SKM-1 treated with dmso at 0.1 percent for 144 hours (cell line): ENCODE results near the gene FASN.

Experiments used
- DNase-seq: peaks from one replicate; lab custom pipeline; 2025; ENCODE audit not compliant: unreplicated experiment; lab: John Stamatoyannopoulos, UW

FASN gene

GRCh38 chr17:82078433-82078832, 19.6 kb downstream of the FASN start:
- DNase-seq: no peak

- no peak for DNase-seq
Measured at GRCh38 chr17:82077617-82078358, 20.2 kb downstream of the FASN start.

GRCh38 chr17:82076785-82077591, 21.0 kb downstream of the FASN start:
- DNase-seq: no peak

DNA sequence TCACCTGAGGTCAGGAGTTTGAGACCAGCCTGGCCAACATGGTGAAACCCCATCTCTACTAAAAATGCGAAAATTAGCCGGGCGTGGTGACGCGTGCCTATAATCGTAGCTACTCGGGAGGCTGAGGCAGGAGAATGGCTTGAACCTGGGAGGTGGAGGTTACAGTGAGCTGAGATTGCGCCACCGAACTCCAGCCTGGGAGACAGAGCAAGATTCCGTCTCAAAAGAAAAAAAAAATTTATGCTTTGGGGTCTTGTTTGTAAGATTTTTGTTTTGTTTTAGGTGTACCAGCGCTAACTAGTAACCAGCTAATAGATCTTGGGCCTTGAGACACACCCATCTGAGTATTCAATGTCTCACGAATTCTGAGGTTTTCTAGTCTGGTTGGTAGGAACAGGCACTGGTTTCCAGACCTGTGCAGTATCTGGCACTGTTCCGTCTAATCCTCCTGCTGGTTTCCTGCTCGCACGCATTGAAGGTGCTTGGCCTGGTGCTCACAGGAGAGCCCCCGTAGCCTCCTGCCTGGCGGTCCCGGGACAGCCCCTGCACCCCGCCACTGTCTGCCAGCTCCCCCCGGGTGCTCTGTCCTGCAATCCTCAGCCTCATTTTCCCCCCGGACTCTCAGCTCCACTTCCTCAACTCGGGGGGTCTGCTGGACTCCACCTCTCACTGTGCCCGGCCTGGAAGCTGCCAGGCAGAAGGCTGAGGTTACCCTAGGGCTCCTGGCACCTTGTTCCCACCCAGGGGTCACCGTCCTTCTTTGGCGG, 21.8 kb downstream of the FASN start:
- no peak for DNase-seq

DNA sequence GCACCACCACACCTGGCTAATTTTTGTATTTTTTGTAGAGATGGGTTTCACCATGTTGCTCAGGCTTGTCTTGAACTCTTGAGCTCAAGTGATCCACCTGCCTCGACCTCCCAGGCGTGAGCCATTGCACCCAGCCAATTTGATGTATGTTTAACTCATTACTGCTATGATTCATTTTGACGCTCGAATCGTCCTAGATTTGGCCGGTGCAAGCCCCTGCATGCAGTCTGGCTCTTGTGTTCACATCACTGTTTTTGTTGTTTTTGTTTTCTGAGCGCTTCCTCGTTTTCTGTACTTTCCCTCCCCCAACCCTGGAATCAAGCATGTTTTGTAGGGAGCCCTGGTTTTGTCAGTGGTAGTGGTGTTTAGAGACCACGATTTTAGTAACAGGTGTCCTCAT, 24.6 kb downstream of the FASN start:
- DNase-seq: no peak

- DNase-seq: no peak
Measured at GRCh38 chr17:82072827-82073226, 25.2 kb downstream of the FASN start.

GRCh38 chr17:82070611-82071010, 27.4 kb downstream of the FASN start:
- DNase-seq: no peak

DNA sequence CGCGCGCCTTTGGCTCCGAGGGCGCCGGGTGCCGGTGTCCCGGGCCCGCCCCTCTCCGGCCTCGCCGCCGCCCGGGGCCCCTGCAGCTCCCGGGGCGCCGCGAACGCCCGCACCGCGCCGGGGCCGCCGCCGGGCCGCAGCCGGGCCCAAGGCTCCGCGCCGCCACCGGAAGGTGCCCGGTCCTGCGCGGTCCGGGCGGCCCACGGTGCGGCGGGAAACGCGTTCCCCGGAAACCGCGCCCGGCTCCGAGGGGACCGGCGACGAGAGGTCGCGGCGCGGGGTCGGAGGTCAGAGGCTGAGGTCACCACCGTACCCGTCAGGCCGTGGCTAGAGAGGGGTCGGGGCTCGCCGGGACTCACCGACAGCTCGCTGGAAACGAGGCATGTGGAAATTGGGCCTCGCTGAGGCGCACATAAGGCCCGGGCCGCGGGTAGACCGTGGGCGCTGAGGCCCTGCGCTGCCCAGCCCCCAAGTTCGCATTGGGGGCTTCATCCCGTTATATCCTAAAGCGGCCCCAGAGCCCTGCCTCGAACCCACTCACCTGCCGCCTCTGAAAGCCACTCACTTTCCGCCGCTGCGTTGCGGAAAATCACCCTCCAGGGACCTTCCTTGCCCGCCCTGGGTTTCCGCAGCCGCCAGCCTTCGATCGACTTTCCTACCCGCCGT, 32.3 kb downstream of the FASN start, which contains the start of gene DUS1L:
DUS1L (minus strand) TSS at position 167 of the 666 bp plus-strand sequence. CDS start 745 bp downstream, outside the sequence.
- peak; percentile 29 for DNase-seq

- no peak for DNase-seq
Measured at GRCh38 chr17:82065193-82065637, 32.8 kb downstream of the FASN start.

DNA sequence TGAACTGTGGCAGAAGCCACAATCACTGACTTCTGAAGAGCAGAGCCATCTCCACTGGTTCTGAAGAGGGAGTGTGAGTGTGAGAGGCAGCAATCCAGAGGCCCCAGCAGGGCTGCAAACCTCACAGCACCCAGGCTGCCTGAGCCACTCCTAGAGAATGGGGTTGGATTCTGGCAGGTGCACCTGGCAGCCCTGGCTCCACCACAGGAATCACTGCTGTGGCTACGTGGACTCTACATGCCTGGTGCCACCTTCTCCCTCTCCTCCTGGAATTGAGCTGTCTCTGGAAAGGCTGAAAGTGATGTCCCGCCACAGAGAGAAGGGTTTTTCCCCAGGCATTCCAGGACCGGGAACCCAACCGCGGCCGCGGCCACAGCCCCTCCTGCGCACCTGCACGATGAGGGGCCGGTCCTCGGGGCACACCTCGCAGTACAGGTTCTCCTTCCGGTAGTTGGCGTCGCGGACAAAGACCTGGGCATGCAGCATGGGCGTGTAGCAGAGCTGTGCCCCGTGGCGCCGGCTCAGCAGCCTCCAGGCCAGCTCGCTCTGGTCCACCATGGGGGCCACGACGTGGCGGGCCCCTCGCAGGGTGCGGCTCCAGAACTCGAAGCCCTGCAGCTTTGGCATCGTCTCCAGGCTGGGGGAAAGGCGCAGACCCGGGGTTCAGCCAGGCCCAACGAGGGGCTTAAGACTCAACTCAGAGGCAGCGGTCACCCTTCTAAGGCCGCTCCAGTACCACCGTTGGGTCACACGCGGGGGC, 33.4 kb downstream of the FASN start:
- no peak for DNase-seq

DNA sequence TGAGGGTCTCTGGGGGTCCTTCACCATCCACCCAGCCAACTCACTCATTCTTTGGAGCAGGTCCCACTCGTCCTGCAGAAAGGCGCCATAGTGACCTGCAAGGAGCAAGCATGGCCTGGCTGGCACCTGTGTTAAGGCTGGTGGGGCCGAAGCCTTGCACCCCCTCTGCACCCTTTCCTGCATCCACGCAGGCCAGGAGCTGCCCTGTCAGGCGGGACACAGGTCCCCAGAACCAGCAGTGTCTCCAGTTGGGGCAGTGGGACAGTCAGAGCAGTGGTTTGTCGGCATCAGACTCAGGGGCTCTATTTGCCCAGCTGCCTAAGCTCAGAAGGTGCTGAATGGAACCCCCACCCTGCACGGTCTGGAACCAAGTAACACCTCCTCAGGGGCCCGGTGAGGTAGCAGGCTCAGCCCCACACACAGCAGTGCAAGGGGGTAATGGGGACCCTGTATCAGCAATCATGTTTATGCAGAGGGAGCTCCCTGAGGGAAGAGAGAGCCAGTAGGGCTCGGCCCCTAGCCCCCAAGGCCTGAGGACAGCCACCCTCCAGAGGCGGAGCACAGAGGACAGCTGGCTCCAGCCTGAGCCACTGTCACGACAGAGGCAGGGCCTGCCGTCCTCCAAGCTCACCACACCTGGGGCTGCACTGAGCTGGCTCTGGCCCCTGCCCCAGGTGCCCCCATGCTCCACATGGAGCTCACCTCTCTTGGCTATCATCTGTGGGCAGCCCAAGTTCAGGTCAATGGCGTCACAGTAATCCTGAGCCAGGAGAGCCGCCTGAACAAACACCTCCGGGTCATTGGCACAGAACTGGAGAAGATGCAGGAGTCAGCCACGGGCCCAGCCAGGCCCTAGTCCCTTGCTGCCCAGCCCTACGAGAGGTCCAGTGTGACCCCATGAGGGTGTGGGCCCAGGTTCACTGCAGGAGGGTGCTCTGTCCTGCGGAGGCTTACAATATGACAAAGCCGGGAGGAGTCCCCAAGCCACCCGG, 34.3 kb downstream of the FASN start:
- no peak for DNase-seq

DNA sequence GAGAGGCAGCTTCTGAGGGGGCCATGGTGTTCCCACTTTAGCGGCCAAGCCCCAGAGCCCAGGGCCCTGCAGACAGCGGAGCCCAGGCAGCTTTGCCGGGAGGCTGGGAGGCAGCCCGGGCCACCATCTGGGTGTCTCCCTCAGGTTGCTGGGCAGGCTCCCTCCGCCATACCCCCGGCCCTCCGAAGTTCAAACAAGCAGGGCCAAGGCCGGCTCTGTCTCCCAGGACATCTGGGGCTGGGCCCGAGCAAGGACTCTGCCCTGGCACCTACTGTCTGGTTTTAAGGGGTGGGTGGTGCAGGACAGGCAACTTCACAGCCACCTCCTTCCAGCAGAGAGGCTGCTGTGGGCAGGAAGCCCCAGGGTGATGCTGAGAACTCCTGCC, 35.1 kb downstream of the FASN start:
- no peak for DNase-seq

DNA sequence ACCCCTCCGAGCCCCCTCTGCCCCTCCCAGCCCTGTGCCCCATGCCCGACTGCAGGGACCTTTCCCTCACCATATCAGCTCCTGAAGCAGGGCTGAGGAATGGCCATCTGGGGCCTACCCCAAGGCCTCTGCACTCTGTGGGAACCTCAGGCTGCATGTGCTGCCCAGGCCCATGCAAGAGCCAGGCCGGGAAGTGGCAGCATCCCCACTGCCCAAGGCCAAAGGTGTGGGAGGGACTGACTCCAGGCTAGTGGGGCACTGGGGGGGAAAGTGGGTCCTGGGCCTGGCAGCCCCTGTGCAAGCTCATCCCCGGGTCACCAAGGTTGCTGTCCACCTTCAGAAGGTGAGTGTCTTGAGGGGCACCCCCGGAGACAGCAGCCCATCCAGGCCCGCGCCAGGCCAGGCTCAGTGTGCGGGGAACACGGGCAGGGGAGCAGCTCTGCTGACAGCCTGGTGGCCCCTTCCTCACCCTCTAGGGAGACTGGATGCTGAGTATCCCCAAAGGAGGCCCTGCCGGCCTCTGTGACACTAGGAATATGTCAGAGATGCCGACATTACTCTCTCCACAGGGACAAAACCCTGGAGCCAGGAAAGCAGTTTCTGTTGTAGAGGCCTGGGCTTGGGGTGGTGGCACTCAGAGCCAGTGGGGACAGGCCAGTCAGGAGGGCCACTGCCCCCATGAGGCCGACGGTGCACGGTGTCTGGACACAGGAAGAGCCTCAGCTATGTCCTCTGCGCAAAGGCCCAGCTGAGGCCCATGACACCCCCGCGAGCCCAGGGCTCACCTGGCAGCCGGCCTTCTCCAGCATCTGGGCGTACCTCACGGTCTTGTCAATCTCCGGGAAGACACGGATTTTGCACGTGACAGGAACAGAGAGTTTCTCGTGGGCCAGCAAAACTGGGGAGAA, 35.7 kb downstream of the FASN start:
- DNase-seq: no peak

DNA sequence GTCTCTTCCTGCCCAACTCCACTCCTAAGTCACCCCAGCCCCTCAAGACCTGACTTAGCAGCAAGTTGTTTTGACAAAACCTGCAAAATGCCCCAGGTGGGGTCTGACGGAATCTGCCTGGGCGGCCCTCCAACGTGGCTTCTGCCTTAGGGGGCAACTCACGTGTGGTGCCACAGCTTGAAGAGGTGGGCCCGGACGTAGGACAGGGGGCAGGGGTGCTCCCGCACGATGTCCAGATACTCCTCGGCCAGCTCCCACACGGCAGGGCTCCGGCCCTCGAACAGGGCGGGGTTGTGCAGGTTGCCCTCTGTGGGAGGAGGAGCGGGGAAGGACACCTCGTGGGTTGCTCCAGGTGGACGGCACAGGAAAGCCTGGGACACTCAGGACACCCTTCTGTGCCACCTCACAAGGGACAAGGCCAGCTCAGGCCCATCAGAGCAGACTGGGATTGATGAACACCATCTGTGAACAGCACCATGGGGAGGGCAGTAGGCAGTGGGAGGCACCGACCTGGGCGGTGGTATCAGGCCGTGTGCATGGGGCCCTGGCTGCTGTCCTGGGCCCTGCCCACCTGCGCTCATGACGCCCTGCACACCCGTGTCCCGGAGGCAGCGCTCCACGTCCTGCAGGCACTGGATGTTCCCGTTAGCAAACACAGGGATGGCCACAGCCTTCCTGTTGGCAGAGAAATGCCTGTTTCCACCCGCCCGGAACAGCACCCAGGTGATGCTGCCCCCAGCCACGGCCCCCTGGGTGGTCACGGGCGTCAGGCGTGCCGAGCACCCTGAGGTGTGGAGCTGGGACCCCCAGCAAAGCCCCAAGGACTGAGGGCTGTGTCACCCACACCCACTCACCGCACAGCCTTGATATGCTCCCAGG, 36.8 kb downstream of the FASN start:
- no peak for DNase-seq

GRCh38 chr17:82060614-82061013, 37.4 kb downstream of the FASN start:
- no peak for DNase-seq

- DNase-seq: no peak
Measured at GRCh38 chr17:82060001-82060380, 38.0 kb downstream of the FASN start.
